LNCaP clone FGC (cell line): ENCODE measurements around the gene THAP4.
A peak's percentile ranks its signal among the peaks of the same experiment; 100 is the strongest.

Experiments used
- DNase-seq: peaks from one replicate; pipeline ENCODE4 v3.0.0-alpha.2; 2011; ENCODE audit warnings: low read depth
- H3K4me3 ChIP-seq: 2 replicates; pipeline ENCODE4 v1.5.1; 2011; ENCODE audit warnings: mild to moderate bottlenecking, low read depth, low read length, control low read depth
- CTCF ChIP-seq: IDR thresholded peaks from 2 replicates; pipeline ENCODE4 v1.5.1; 2012; ENCODE audit warnings: mild to moderate bottlenecking; ENCODE audit not compliant: control insufficient read depth, insufficient read depth; ENCODE audit errors: extremely low read depth

Gene THAP4

DNA sequence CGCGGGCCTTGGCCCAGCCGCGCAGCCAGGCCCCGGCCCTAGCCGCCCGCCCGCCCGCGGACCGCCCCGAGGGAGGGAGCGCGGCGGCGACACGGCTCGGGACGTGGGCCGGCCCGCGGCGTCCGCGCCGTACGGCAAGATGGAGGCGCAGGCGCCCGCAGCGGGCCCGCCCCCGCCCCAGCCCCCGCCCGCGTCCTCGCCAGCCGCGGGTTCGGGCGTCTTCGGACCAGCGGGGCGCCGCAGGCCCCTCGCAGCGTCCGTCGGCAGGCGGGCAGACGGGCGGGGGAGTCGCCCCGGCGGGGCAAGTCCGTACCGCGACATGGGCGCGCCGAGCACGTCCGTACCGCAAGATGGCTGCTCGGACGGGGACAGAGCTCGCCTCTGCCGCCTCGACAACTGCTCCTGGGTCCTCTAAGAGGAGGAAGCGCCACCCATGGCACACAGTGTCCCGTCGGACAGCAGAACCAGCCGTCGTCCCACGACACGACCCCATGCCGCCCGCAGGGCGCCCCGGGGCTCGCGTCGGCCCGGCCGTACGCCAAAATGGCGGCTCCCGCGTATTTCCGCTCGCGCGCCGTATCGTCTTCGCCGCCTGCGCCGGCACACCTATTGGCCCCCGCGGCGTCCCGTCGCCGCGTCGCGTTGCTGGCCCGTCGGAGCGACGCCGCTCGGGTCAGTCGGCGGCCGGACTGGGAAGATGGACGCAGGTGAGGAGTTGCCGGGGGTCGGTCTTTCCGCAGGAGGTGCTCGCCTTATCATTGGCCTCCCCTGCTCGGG is at the start of gene THAP4, which contains the start of gene ATG4B:
TSS of gene THAP4 (minus strand) at position 141 of the 777 bp plus-strand sequence. CDS start 141 bp downstream, outside the sequence.
TSS of gene ATG4B (plus strand) at position 676 of the 777 bp plus-strand sequence. CDS start at position 698, 22 bp downstream.
- DNase-seq = peak; percentile 50
- no peak for TF ChIP-seq CTCF
- peak within 1 kb of the TSS; percentile 82 for H3K4me3 ChIP-seq

DNA sequence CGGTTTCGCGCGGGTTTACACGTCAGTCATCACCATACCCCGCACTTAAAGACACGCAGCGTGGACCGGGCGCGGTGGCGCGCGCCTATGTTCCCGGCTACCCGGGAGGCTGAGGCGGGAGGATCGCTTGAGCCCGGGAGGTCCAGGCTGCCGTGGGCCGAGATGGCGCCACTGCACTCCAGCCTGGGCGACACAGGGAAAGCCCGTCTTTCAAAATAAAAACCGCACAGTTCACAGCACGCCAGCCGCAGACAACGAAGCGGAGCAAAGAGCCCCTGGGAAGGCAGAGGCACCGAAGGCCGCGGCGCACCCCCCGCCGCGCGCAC is 49.3 kb upstream of the THAP4 start:
- H3K4me3 ChIP-seq = peak overlapping the region; percentile 87
- DNase-seq = no peak
- TF ChIP-seq CTCF = no peak

GRCh38 chr2:241680827-241681599 is 44.1 kb upstream of the THAP4 start:
- DNase-seq = no peak
- no peak for TF ChIP-seq CTCF
- H3K4me3 ChIP-seq = no peak overlapping the region

- no peak for TF ChIP-seq CTCF
- no peak for DNase-seq
- H3K4me3 ChIP-seq = no peak overlapping the region
Observed at GRCh38 chr2:241680044-241680443, 43.1 kb upstream of the THAP4 start.

GRCh38 chr2:241678784-241679540 is 42.0 kb upstream of the THAP4 start:
- TF ChIP-seq CTCF = no peak
- no peak overlapping the region for H3K4me3 ChIP-seq
- no peak for DNase-seq

DNA sequence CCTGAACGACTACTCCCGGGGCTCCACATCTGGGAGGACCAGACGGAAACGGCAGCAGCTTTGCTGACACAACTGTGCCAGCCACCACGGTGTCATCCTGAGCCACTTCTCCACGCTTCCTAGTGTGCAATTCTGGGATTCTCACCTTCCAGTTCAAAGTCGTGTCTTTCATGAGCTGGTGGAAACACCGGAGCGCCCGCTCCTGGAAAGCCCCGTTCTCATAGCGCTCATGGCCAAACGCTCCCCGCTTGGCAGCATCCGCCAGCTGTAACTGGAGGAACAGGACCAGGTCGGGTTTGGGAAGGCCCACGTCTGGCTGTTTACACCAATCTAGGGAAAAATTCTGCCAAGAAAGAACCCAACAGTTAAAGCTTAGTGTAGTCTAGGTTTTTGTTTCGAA is 41.3 kb upstream of the THAP4 start:
- TF ChIP-seq CTCF = no peak
- DNase-seq = no peak
- H3K4me3 ChIP-seq = no peak overlapping the region
